ENCODE data around the gene KBTBD2. TPM values are rescaled to one million over a fixed set of nuclear protein-coding genes. Genes with fewer than 3 reads are reported as not detected.
"Not testable (repeated sequence)": the region's sequence is repeated elsewhere in the genome, so short reads cannot be mapped to it uniquely, and the experiment has no call there.

Gene KBTBD2
- total RNA-seq, 2 experiments from 2014 or later, result 34.5 to 35.9 TPM

GRCh38 chr7:32900433-32900995, 9.0 kb upstream of the KBTBD2 start:
- Histone ChIP-seq H3K9me2 (ENCODE audit: insufficient read depth, low read length) (no peaks in the 10 kb centered on the region), H4K20me1 (ENCODE audit: insufficient read depth, low read length) (no peaks in the 10 kb centered on the region), H3K9me3 (ENCODE audit: low read length) (no peaks in the 10 kb centered on the region), H3K79me2 (ENCODE audit: insufficient read depth, low read depth, low read length) (no peaks in the 10 kb centered on the region), H3K4me3 (ENCODE audit: low read depth, low read length, poor library complexity, severe bottlenecking) (no peak overlapping the region), H3K36me3 (ENCODE audit: insufficient read depth, low read length) (no peaks in the 10 kb centered on the region), H2AFZ (ENCODE audit: low read length) (no peak overlapping the region), H3K27ac (ENCODE audit: low read depth, low read length, poor library complexity, severe bottlenecking) (no peak overlapping the region), H3K4me2 (ENCODE audit: low read length) (no peak overlapping the region), H3K4me1 (ENCODE audit: insufficient read depth, low read length, poor library complexity, severe bottlenecking) (peaks cover 4% of the 10 kb centered on the region)
- POLR2A ChIA-PET, result interaction anchor here (1.1 to 1.4 kb wide), 2 partner anchors 8 to 38 kb away, joined by 3 to 5 read pairs; partner anchors contain the start of gene KBTBD2
- TF ChIP-seq EZH2phosphoT487 (IDR thresholded peaks at IDR 0.05; ENCODE audit: borderline replicate concordance, low read depth, low read length) (no peak), CTCF (conservative IDR thresholded peaks at IDR 0.05; ENCODE audit: low read length) (no peak)
- no TSS peak for BruUV-seq (replicated peaks)
- DNase-seq (ENCODE audit: low spot score), result no peak
- CTCF ChIA-PET (ENCODE audit: unreplicated experiment), result interaction anchor here (1.0 kb wide), 1 partner anchor 54 kb away, joined by 3 read pairs; no protein-coding TSS in a partner anchor
- intact Hi-C loops (cut with micrococcal nuclease; ENCODE audit: unreplicated experiment), result no loop called here

DNA sequence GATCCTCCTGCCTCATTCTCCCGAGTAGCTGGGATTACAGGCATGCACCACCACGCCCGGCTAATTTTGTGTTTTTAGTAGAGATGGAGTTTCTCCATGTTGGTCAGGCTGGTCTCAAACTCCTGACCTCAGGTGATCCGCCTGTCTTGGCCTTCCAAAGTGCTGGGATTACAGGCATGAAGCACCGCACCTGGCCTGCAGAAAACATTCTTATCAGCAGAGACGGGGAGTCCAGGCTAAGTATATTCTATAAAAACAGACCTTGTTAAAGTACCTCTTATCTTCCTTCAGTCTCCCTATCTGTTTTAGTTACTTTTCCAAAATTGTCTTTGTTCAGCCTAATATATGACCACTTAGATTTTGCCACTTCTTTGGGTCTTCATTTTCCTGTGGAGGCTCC, 5.8 kb upstream of the KBTBD2 start:
- H2AFZ ChIP-seq (ENCODE audit: low read length); H3K9me3 ChIP-seq (ENCODE audit: low read length); BruUV-seq (replicated peaks); H3K27ac ChIP-seq (ENCODE audit: low read depth, low read length, poor library complexity, severe bottlenecking); H4K20me1 ChIP-seq (ENCODE audit: insufficient read depth, low read length); POLR2A ChIA-PET; intact Hi-C loops (cut with micrococcal nuclease; ENCODE audit: unreplicated experiment); CTCF ChIA-PET (ENCODE audit: unreplicated experiment); H3K4me3 ChIP-seq (ENCODE audit: low read depth, low read length, poor library complexity, severe bottlenecking); DNase-seq (ENCODE audit: low spot score); H3K79me2 ChIP-seq (ENCODE audit: insufficient read depth, low read depth, low read length); H3K9me2 ChIP-seq (ENCODE audit: insufficient read depth, low read length); H3K4me2 ChIP-seq (ENCODE audit: low read length); H3K36me3 ChIP-seq (ENCODE audit: insufficient read depth, low read length): not testable (repeated sequence)
- H3K4me1 ChIP-seq (ENCODE audit: insufficient read depth, low read length, poor library complexity, severe bottlenecking), result peaks cover 20% of the 10 kb centered on the region

GRCh38 chr7:32896564-32897347, 5.2 kb upstream of the KBTBD2 start:
- no peak for DNase-seq (ENCODE audit: low spot score)
- H3K4me3 ChIP-seq (ENCODE audit: low read depth, low read length, poor library complexity, severe bottlenecking), result no peak overlapping the region
- no TSS peak for BruUV-seq (replicated peaks)
- intact Hi-C loops (cut with micrococcal nuclease; ENCODE audit: unreplicated experiment), result no loop called here
- no peaks in the 10 kb centered on the region for H3K36me3 ChIP-seq (ENCODE audit: insufficient read depth, low read length)
- CTCF ChIA-PET (ENCODE audit: unreplicated experiment), result no interaction called here
- no peaks in the 10 kb centered on the region; the same call in 1 of the 2 replicates for H3K9me2 ChIP-seq (ENCODE audit: insufficient read depth, low read length)
- H3K79me2 ChIP-seq (ENCODE audit: insufficient read depth, low read depth, low read length), result no peaks in the 10 kb centered on the region
- POLR2A ChIA-PET, result interaction anchor here (0.6 kb wide), 1 partner anchor 29 kb away, joined by 3 read pairs; no protein-coding TSS in a partner anchor
- H3K27ac ChIP-seq (ENCODE audit: low read depth, low read length, poor library complexity, severe bottlenecking), result no peak overlapping the region
- no peak overlapping the region for H2AFZ ChIP-seq (ENCODE audit: low read length)
- H3K4me1 ChIP-seq (ENCODE audit: insufficient read depth, low read length, poor library complexity, severe bottlenecking), result peaks cover 20% of the 10 kb centered on the region
- H4K20me1 ChIP-seq (ENCODE audit: insufficient read depth, low read length), result no peaks in the 10 kb centered on the region
- H3K9me3 ChIP-seq (ENCODE audit: low read length), result no peaks in the 10 kb centered on the region
- H3K4me2 ChIP-seq (ENCODE audit: low read length), result no peak overlapping the region
- TF ChIP-seq EZH2phosphoT487 (IDR thresholded peaks at IDR 0.05; ENCODE audit: borderline replicate concordance, low read depth, low read length) (no peak), CTCF (conservative IDR thresholded peaks at IDR 0.05; ENCODE audit: low read length) (no peak)
